ENCODE measurements around the gene TSEN2.
"Not testable (repeated sequence)": the region's sequence is repeated elsewhere in the genome, so short reads cannot be mapped to it uniquely, and the experiment has no call there.

TSEN2 gene

GRCh38 chr3:12532182-12532581, 47.9 kb downstream of the TSEN2 start:
- TF ChIP-seq CTCF (conservative IDR thresholded peaks at IDR 0.05; ENCODE audit: low read length) = no peak
- no peak overlapping the region for H3K4me3 ChIP-seq (ENCODE audit: low read length)
- no peak for DNase-seq (ENCODE audit: low read depth)

GRCh38 chr3:12536423-12536822, 52.1 kb downstream of the TSEN2 start:
- DNase-seq (ENCODE audit: low read depth) = no peak
- peak; percentile 39 for TF ChIP-seq CTCF (conservative IDR thresholded peaks at IDR 0.05; ENCODE audit: low read length)
- no peak overlapping the region for H3K4me3 ChIP-seq (ENCODE audit: low read length)

GRCh38 chr3:12541625-12542024, 57.3 kb downstream of the TSEN2 start:
- no peak overlapping the region for H3K4me3 ChIP-seq (ENCODE audit: low read length)
- DNase-seq (ENCODE audit: low read depth) = no peak
- peak; percentile 39 for TF ChIP-seq CTCF (conservative IDR thresholded peaks at IDR 0.05; ENCODE audit: low read length)

- not testable (repeated sequence) for DNase-seq (ENCODE audit: low read depth); H3K4me3 ChIP-seq (ENCODE audit: low read length)
Measured at GRCh38 chr3:12543497-12543896, 59.2 kb downstream of the TSEN2 start.

GRCh38 chr3:12544652-12545472, 60.6 kb downstream of the TSEN2 start:
- no peak for TF ChIP-seq CTCF (conservative IDR thresholded peaks at IDR 0.05; ENCODE audit: low read length)
- H3K4me3 ChIP-seq (ENCODE audit: low read length) = no peak overlapping the region
- no peak for DNase-seq (ENCODE audit: low read depth)

GRCh38 chr3:12545473-12545791, 61.2 kb downstream of the TSEN2 start, which contains the start of gene MKRN2OS:
Gene MKRN2OS (minus strand): TSS chr3:12545499. CDS start chr3:12545464, 35 bp downstream.
- no peak for TF ChIP-seq CTCF (conservative IDR thresholded peaks at IDR 0.05; ENCODE audit: low read length)
- no peak for DNase-seq (ENCODE audit: low read depth)
- H3K4me3 ChIP-seq (ENCODE audit: low read length) = no peak within 1 kb of the TSS

GRCh38 chr3:12549971-12550760, 65.9 kb downstream of the TSEN2 start:
- TF ChIP-seq CTCF (conservative IDR thresholded peaks at IDR 0.05; ENCODE audit: low read length) = no peak
- H3K4me3 ChIP-seq (ENCODE audit: low read length) = no peak overlapping the region
- DNase-seq (ENCODE audit: low read depth) = no peak
